Camera-type eye (tissue), 1 donor: ENCODE measurements around the gene TXNDC11. TPM values are rescaled to one million over a fixed set of nuclear protein-coding genes. Genes with fewer than 3 reads are reported as not detected.

Source experiments
- total RNA-seq: library from RNA; depleted of rRNA; stranded (reverse); fragments of >200 nt; gene quantifications from one replicate; pipeline ENCODE4 v1.2.3, GENCODE V29; 2014

TXNDC11 gene
- 35.0 TPM for total RNA-seq

DNA sequence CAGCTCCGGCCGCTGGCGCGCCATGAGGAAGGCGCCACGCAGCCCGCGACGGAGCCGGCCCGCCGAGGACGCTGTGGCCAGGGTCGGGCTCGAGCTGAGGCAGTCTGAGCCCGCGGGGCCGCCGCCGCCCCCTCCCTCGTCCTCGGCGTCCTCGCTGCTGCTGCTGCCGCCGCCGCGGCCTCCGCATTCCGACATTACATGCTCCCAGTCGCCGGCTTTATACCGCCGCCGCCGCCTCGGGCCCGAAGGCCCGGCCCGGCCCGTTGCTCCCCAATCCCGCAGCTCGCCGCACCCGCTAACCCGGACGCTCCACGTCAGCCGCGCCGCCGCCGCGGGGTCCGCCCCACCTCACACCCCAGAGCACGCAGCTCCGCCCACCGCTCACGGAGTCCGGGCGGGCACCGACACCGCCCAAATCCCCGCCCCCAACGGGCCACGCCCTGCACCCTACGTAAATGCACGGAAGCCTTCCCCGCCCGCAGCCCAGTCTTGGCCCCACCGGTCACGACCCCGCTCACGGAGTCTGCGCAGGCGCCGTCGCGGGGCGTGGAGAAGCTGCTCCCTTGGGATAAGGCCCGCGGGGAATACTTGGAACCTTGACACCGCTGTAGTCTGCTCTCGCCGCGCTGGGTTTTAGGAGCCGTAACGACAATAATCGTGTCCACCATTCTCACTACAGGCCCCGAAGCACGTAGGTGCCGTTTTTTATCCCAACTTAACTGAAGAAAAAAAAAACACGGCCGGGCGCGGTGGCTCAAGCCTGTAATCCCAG lies at the start of gene TXNDC11:
Gene TXNDC11, minus strand, starts transcription at position 322 of the 772 bp plus-strand sequence. Its CDS starts 127 bp downstream, at position 195.

GRCh38 chr16:11667824-11668622 lies 74.6 kb downstream of the TXNDC11 start, which contains the start of gene SNN:
Gene SNN (plus strand): TSS chr16:11668455. CDS start chr16:11676060, 7,605 bp downstream.

Other genes starting within 250 kb of the TXNDC11 start
- gene LITAF, start 155.9 kb downstream of the TXNDC11 start, total RNA-seq: 42.8 TPM
- gene SNN, start 74.4 kb downstream of the TXNDC11 start, total RNA-seq: 62.3 TPM
- 110 TPM for gene ZC3H7A, start 54.4 kb upstream of the TXNDC11 start, total RNA-seq
- gene RSL1D1, start 108.7 kb upstream of the TXNDC11 start, total RNA-seq: 148 TPM
- gene GSPT1, start 173.1 kb upstream of the TXNDC11 start, total RNA-seq: 87.5 TPM
- 10.0 TPM for gene NPIPB2, start 199.2 kb upstream of the TXNDC11 start, total RNA-seq
- gene TNFRSF17, start 222.4 kb upstream of the TXNDC11 start, total RNA-seq: not detected
- gene SNX29, start 233.9 kb upstream of the TXNDC11 start, total RNA-seq: 39.9 TPM